Measurements from ENCODE around the gene EDIL3. TPM values are rescaled to one million over a fixed set of nuclear protein-coding genes. Genes with fewer than 3 reads are reported as not detected.

The EDIL3 gene
- total RNA-seq, 6 donors from 2014 or later: 14.7 to 40.1 (median 17.7) TPM

- H3K4me3 ChIP-seq: no peak overlapping the region
Measured at GRCh38 chr5:84265739-84266550, 118.7 kb downstream of the EDIL3 start.

GRCh38 chr5:84265130-84265529, 119.5 kb downstream of the EDIL3 start:
- Histone ChIP-seq H3K4me3 (no peak overlapping the region), H3K27ac (no peak overlapping the region), H3K9me3 (no peaks in the 10 kb centered on the region), H3K27me3 (no peaks in the 10 kb centered on the region), H3K36me3 (no peaks in the 10 kb centered on the region), H3K4me1 (no peaks in the 10 kb centered on the region)
- no peak for TF ChIP-seq CTCF (IDR thresholded peaks at IDR 0.05)
- no peak for TF ChIP-seq POLR2A (IDR thresholded peaks at IDR 0.05)
- TF ChIP-seq POLR2AphosphoS5 (IDR thresholded peaks at IDR 0.05): no peak
- no peak for TF ChIP-seq EP300 (IDR thresholded peaks at IDR 0.05)
- DNase-seq: no peak
- no peak for ATAC-seq (ENCODE audit: low FRiP score in 2 of 2)
- WGBS, 2 donors: 65 to 82% methylated on average over 2 of the region's 2 CpGs

More at GRCh38 chr5:84265739-84266550, 118.7 kb downstream of the EDIL3 start:
- no peak for TF ChIP-seq CTCF (IDR thresholded peaks at IDR 0.05)
- TF ChIP-seq POLR2A (IDR thresholded peaks at IDR 0.05): no peak
- TF ChIP-seq EP300 (IDR thresholded peaks at IDR 0.05): no peak
- TF ChIP-seq POLR2AphosphoS5 (IDR thresholded peaks at IDR 0.05): no peak
- Histone ChIP-seq H3K36me3 (no peaks in the 10 kb centered on the region), H3K27me3 (no peaks in the 10 kb centered on the region), H3K9me3 (no peaks in the 10 kb centered on the region), H3K27ac (no peak overlapping the region), H3K4me1 (no peaks in the 10 kb centered on the region)
- WGBS, 2 donors: 82 to 96% methylated on average over 3 of the region's 3 CpGs
- ATAC-seq (ENCODE audit: low FRiP score in 2 of 2) (no peak), DNase-seq (no peak)

- Histone ChIP-seq H3K36me3 (no peaks in the 10 kb centered on the region), H3K27ac (no peak overlapping the region), H3K4me1 (no peaks in the 10 kb centered on the region), H3K27me3 (no peaks in the 10 kb centered on the region), H3K9me3 (no peaks in the 10 kb centered on the region), H3K4me3 (no peak overlapping the region)
- no peak for TF ChIP-seq POLR2A (IDR thresholded peaks at IDR 0.05)
- TF ChIP-seq CTCF (IDR thresholded peaks at IDR 0.05): no peak
- no peak for TF ChIP-seq POLR2AphosphoS5 (IDR thresholded peaks at IDR 0.05)
- no peak for ATAC-seq (ENCODE audit: low FRiP score in 2 of 2)
- WGBS, 2 donors: 91 to 95% methylated on average over 1 of the region's 1 CpG
- no peak for DNase-seq
Measured at GRCh38 chr5:84260939-84261338, 123.7 kb downstream of the EDIL3 start.

GRCh38 chr5:84260140-84260539, 124.5 kb downstream of the EDIL3 start:
- Histone ChIP-seq H3K27ac (no peak overlapping the region), H3K9me3 (no peaks in the 10 kb centered on the region), H3K4me1 (no peaks in the 10 kb centered on the region), H3K27me3 (no peaks in the 10 kb centered on the region), H3K4me3 (no peak overlapping the region), H3K36me3 (no peaks in the 10 kb centered on the region)
- WGBS, 2 donors: 55 to 59% methylated on average over 1 of the region's 1 CpG
- DNase-seq (no peak), ATAC-seq (ENCODE audit: low FRiP score in 2 of 2) (no peak)
- TF ChIP-seq POLR2A (IDR thresholded peaks at IDR 0.05) (no peak), EP300 (IDR thresholded peaks at IDR 0.05) (no peak), POLR2AphosphoS5 (IDR thresholded peaks at IDR 0.05) (no peak), CTCF (IDR thresholded peaks at IDR 0.05) (no peak)

Measured in upper lobe of left lung (tissue), 6 donors.